GM15510 (cell line): ENCODE measurements around the gene MAP2K5.

Source experiments
- POLR2A ChIP-seq: IDR thresholded peaks from 3 replicates; pipeline ENCODE4 v1.6.1; 2011; ENCODE audit warnings: borderline replicate concordance; ENCODE audit not compliant: insufficient read length; ENCODE audit errors: extremely low read depth

MAP2K5 gene

GRCh38 chr15:67755936-67756335, 213.4 kb downstream of the MAP2K5 start:
- TF ChIP-seq POLR2A = no peak

- no peak for TF ChIP-seq POLR2A
Measured at GRCh38 chr15:67758619-67759300, 216.3 kb downstream of the MAP2K5 start.

GRCh38 chr15:67760901-67761300, 218.4 kb downstream of the MAP2K5 start:
- no peak for TF ChIP-seq POLR2A

GRCh38 chr15:67761343-67761742, 218.8 kb downstream of the MAP2K5 start:
- no peak for TF ChIP-seq POLR2A

DNA sequence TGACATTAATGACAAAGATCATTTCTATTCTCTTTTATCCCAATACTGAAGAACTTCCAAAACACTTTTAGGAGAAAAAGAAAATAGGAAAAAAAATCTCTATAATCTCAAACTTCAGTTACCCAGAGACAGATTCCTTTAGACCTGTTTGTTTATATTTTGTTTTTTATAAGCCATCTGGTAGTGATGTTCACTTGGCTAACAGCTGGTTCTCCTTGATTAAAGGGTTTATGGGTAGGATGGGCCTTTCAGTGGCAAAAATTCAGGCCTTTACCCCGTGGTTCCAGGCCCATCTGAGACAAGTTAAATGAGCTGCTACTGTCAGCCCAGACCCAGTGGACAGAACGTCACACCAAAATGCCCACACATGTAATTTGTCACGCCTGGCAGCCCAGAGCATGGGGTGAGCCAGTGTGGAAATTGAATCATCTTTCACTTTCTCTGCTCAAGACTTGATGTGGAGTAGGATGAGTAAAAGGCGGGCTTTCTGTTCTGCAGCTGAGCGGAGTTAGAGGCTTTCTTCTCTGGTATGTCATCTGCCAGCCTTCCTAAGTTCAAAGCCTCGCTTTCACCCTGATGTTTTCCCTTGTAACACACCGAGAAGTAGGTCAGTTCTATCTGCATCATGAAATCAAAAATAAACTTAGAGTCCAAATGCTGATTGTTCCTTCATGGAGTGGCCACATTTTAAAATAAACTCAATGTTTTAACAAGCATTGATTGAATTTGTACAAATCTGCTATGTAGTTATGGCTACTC, 220.3 kb downstream of the MAP2K5 start:
- TF ChIP-seq POLR2A = no peak

GRCh38 chr15:67765701-67766100, 223.2 kb downstream of the MAP2K5 start:
- no peak for TF ChIP-seq POLR2A

DNA sequence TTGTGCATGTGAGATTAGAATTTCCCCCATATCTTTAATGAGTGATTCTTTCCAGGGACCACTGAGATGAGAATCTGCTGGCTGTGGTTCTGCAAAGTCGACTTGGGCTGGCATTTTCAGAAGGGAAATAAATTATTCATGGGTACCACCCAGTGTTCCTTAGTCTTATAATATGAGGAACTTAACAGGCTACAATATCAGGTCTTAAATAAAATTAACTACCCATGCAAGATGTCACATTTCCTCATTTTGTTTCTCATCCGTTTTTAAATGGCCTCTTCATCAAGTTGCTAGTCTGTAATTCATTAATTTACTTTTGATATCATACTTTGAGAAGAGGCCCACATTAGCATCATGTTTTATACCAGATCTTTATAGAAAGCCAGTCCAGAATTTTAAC, 224.5 kb downstream of the MAP2K5 start:
- TF ChIP-seq POLR2A = no peak

DNA sequence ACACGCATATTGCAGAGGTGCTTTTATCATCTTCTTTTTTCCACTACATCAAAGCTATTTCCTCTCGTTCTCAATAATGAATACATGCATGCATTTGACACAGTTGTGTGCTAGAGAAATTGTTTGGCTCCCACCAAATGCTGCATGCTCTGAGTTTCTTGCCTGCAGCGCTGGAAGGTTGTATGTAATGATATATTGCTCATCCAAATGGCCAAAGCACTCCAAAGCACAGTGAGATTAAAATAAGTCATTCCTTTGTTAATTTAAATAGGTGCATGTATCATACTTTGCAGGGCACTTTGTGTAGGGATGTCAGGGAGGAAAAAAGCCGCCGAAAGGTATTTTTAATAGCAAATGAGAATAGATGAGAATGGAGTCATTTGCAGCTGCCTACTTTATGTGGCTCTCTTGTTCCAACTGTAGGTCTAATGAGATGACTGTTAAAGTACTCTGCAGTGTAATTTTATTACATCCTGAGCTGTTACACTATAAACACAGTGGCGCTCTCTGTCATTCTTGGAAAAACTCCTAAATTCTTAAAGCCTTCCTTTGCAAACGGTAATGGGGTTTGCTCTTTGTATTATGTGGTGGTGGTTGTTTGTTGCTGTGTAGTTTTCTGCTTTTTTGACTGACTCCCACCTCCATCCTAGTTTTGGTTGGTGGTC, 225.9 kb downstream of the MAP2K5 start:
- TF ChIP-seq POLR2A = no peak

- TF ChIP-seq POLR2A = no peak
Measured at GRCh38 chr15:67769497-67770357, 227.2 kb downstream of the MAP2K5 start.

- TF ChIP-seq POLR2A = no peak
Measured at GRCh38 chr15:67770358-67770628, 227.8 kb downstream of the MAP2K5 start.

DNA sequence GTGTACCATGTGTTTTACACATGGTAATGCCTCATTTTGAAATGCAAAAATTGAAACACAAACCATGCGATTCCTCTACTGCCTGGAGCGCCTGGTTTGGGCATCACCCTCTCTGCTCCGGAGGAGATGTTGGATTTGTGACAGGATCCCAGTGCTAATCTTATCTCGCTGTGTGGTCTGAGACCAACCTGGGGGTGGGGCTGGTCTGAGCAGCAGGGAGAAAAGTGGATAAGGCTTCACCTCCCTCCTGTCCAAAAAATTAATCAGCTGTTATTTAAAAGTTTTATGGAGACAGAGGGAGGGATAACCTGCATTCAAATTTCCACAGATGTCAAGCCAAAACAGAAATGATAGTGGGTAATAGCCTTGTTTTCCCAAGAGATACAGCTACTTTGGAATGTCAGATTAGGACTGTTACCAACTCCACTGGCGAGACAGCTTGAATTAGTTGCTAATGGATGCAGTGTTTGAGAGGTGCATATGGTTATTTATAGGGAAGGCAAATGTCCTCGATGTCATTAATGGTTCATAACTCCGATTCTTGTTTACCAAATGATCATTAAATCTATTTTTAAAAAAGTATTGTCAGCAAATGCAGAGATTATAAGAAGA, 228.8 kb downstream of the MAP2K5 start:
- TF ChIP-seq POLR2A = no peak

DNA sequence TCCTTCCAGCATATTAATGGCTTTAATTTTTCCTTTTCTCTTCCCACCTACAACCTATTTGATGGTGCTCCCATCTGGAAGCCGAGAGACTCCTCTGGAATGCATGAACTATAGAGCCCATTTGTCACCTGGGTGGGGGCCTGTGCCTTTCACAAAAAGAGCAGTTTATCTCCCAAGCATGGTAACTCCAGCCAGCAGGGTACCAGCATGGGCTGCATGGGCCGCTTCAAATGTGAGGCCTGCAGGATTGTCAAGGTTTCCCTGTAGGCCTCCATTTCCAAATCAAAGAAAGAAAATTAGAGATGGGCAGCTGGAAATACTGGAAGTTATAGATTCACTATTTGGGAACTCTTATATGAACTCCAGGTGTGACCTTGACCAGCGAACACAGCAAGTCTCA, 232.1 kb downstream of the MAP2K5 start:
- no peak for TF ChIP-seq POLR2A

GRCh38 chr15:67775250-67775649, 232.7 kb downstream of the MAP2K5 start:
- TF ChIP-seq POLR2A = no peak

DNA sequence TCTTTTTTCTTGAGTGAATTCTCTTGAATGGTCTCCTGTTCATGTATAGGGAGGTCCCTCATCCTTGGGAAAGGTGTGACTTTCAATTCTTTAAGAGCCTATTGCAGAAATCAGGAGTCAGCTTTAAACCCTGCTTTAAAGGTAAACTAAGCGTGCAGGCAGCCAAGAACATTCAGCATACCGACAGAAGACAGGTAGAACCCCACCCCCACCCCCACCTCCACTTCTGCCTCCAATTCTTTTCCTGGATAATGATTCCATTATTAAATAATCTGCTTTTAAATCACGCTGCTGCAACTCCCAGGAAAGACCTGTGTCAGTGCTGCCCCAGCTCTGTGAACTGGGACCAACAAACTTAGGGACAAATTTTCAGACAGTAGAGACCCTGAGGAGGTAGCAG, 233.5 kb downstream of the MAP2K5 start:
- TF ChIP-seq POLR2A = no peak
